ENCODE results near the gene CAMK2B.

CAMK2B gene

DNA sequence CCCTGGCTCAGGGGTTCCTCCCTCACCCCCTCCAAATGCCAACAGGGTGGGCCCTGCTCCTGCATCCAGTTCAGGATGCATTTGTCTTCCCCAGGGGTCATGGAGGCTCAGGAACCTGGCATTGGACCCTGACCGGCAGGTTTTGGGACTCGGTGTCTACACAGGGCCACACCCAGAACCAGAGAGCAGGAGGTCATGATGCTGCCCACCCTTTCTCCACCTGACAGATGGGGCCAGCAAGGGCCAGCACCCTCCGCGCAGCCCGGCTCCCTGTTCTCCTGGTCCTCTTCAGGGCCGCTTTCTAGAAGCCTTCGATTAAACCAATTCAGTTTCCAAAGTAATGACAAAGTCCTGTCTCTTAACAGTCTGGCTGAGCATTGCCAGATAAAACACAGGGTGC, 50.2 kb downstream of the CAMK2B start:
- Histone ChIP-seq H2AFZ (ENCODE audit: low read depth) (no peak overlapping the region), H3K4me1 (ENCODE audit: low read depth, poor library complexity, severe bottlenecking) (no peaks in the 10 kb centered on the region), H3K27me3 (ENCODE audit: insufficient read depth, low read depth) (peaks cover 5% of the 10 kb centered on the region; the same call in 1 of the 2 replicates), H3K4me2 (no peak overlapping the region), H4K20me1 (ENCODE audit: insufficient read depth) (no peaks in the 10 kb centered on the region), H3K4me3 (IDR thresholded peaks at IDR 0.05; ENCODE audit: insufficient read depth, low read depth, low read length) (no peak overlapping the region), H3K79me2 (ENCODE audit: insufficient read depth, low read depth) (no peaks in the 10 kb centered on the region), H3K9ac (no peak overlapping the region), H3K27ac (no peak overlapping the region), H3K36me3 (ENCODE audit: insufficient read depth) (no peaks in the 10 kb centered on the region)
- TF ChIP-seq, protein P1, sequence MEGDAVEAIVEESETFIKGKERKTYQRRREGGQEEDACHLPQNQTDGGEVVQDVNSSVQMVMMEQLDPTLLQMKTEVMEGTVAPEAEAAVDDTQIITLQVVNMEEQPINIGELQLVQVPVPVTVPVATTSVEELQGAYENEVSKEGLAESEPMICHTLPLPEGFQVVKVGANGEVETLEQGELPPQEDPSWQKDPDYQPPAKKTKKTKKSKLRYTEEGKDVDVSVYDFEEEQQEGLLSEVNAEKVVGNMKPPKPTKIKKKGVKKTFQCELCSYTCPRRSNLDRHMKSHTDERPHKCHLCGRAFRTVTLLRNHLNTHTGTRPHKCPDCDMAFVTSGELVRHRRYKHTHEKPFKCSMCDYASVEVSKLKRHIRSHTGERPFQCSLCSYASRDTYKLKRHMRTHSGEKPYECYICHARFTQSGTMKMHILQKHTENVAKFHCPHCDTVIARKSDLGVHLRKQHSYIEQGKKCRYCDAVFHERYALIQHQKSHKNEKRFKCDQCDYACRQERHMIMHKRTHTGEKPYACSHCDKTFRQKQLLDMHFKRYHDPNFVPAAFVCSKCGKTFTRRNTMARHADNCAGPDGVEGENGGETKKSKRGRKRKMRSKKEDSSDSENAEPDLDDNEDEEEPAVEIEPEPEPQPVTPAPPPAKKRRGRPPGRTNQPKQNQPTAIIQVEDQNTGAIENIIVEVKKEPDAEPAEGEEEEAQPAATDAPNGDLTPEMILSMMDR (conservative IDR thresholded peaks at IDR 0.05; ENCODE audit: low read depth, low read length): no peak

DNA sequence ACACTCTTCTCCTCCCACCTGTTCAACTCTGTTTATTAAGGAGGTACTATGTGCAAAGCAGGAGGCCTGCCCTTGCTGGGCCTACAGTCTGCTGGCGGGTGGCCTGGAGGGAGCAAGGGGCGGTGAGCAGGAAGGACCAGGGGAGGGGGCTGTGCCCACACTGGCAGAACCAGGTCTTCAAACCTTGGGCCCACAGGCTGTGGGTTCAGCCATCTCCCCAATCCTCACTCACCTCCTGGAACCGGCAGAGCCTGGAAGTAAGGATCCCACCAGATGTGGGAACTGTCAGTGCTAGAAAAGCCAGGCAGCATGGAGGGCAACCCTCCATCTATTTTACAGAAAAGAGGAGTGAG, 50.8 kb downstream of the CAMK2B start:
- Histone ChIP-seq H3K79me2 (ENCODE audit: insufficient read depth, low read depth) (no peaks in the 10 kb centered on the region), H3K27me3 (ENCODE audit: insufficient read depth, low read depth) (peaks cover 5% of the 10 kb centered on the region; the same call in 1 of the 2 replicates), H3K4me2 (no peak overlapping the region), H4K20me1 (ENCODE audit: insufficient read depth) (no peaks in the 10 kb centered on the region), H3K27ac (no peak overlapping the region), H3K9ac (no peak overlapping the region), H3K4me1 (ENCODE audit: low read depth, poor library complexity, severe bottlenecking) (no peaks in the 10 kb centered on the region), H3K4me3 (IDR thresholded peaks at IDR 0.05; ENCODE audit: insufficient read depth, low read depth, low read length) (no peak overlapping the region), H3K36me3 (ENCODE audit: insufficient read depth) (no peaks in the 10 kb centered on the region), H2AFZ (ENCODE audit: low read depth) (no peak overlapping the region)
- TF ChIP-seq, protein P1 (conservative IDR thresholded peaks at IDR 0.05; ENCODE audit: low read depth, low read length): no peak

DNA sequence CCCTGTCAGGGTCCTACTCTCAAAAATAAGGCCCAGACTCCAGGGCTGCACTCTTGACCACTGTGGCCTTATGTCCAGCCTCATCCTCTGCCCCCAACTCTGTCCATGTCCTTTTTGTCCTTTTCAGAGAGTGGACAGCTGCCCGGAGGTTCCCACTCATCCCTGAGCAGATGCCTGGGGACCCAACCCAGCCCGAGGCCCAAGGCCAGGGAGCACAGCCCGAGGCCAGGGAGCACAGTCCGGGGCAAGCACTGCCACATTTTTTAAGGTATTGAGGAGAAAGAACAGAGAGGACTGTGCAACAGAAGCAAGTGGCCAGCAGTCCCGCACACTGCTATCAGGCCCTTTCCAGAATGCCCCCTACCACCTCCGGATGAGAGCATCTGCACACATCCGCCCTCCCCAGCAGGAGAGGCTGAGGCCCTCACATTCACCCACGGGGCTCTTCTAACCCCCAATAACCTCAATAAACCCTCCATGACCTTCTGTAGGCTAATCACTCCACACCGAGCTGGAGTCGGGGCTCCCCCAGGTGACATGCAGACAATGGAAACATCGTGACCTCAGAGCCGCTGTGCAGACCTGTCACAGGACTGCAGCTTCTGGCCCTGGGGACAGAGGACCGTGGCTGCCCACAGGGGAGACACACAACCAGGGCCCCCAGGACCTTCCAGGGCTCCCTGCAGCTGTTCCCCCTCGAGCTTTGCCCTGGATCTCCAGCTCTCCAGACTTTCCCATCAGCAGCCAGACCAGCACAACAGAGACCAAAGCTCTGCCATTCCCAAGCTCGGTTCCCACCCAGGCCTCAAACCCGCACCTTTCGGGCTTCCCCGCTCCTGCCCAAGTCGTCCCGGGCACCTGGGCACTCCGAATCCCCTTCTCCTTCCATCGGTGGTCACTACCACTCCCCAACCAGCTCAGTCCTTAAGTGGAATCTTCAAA, 51.4 kb downstream of the CAMK2B start:
- Histone ChIP-seq H3K36me3 (ENCODE audit: insufficient read depth) (no peaks in the 10 kb centered on the region), H3K79me2 (ENCODE audit: insufficient read depth, low read depth) (no peaks in the 10 kb centered on the region), H3K4me1 (ENCODE audit: low read depth, poor library complexity, severe bottlenecking) (no peaks in the 10 kb centered on the region), H4K20me1 (ENCODE audit: insufficient read depth) (no peaks in the 10 kb centered on the region), H3K4me3 (IDR thresholded peaks at IDR 0.05; ENCODE audit: insufficient read depth, low read depth, low read length) (no peak overlapping the region), H3K27ac (no peak overlapping the region), H2AFZ (ENCODE audit: low read depth) (no peak overlapping the region), H3K27me3 (ENCODE audit: insufficient read depth, low read depth) (peaks cover 5% of the 10 kb centered on the region; the same call in 1 of the 2 replicates), H3K4me2 (no peak overlapping the region), H3K9ac (no peak overlapping the region)
- TF ChIP-seq, protein P1 (conservative IDR thresholded peaks at IDR 0.05; ENCODE audit: low read depth, low read length): no peak

DNA sequence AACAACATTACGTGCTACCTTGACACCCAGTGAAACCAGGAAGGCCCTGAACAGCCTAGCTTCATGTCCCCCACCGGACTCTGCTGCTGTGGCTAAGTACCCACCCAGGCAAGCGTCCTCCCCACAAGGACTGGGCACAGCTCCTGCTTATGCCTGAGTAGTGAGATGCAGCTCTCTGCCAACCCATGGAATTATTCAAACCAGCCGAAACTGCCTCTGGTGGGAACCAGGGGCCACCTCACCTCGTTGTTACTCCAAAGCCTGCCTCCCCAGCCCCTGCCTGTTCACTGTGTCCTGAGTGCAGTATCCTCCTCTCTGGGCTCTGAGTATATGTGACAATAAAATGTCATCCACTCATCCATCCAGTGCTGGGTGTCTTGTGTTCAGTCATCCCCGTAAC, 52.4 kb downstream of the CAMK2B start:
- no peaks in the 10 kb centered on the region for H3K79me2 ChIP-seq (ENCODE audit: insufficient read depth, low read depth)
- no peak overlapping the region for H2AFZ ChIP-seq (ENCODE audit: low read depth)
- peaks cover 12% of the 10 kb centered on the region; the same call in 1 of the 2 replicates for H3K27me3 ChIP-seq (ENCODE audit: insufficient read depth, low read depth)

More for the DNA sequence above, 52.4 kb downstream of the CAMK2B start:
- TF ChIP-seq, protein P1 (conservative IDR thresholded peaks at IDR 0.05; ENCODE audit: low read depth, low read length): no peak
- no peak overlapping the region for H3K27ac ChIP-seq
- no peak overlapping the region for H3K4me3 ChIP-seq (IDR thresholded peaks at IDR 0.05; ENCODE audit: insufficient read depth, low read depth, low read length)
- H4K20me1 ChIP-seq (ENCODE audit: insufficient read depth): no peaks in the 10 kb centered on the region
- H3K36me3 ChIP-seq (ENCODE audit: insufficient read depth): no peaks in the 10 kb centered on the region
- H3K4me2 ChIP-seq: no peak overlapping the region
- no peaks in the 10 kb centered on the region for H3K4me1 ChIP-seq (ENCODE audit: low read depth, poor library complexity, severe bottlenecking)
- no peak overlapping the region for H3K9ac ChIP-seq
